Measurements from ENCODE around the gene CEMIP2.
A peak's percentile ranks its signal among the peaks of the same experiment; 100 is the strongest.

CEMIP2 gene

DNA sequence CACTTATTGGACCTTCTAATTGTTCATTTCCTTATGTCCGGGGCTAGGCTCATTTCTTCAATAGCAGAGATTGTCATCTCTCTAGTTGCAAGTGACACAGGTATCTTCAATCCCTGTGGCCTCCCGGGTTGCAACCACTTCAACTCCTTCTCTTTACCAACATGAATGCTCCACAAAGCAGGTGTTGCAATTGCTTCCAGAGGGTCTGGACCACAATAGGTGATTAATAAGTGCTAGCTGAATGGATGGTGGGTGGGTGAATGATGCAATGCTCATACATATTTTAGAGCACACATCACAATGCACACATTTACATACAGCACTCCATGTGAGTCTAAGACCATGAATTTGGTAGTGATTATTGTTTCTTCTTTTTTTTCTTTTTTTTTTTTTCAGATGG, 2.6 kb downstream of the CEMIP2 start:
- TF ChIP-seq, protein P1, sequence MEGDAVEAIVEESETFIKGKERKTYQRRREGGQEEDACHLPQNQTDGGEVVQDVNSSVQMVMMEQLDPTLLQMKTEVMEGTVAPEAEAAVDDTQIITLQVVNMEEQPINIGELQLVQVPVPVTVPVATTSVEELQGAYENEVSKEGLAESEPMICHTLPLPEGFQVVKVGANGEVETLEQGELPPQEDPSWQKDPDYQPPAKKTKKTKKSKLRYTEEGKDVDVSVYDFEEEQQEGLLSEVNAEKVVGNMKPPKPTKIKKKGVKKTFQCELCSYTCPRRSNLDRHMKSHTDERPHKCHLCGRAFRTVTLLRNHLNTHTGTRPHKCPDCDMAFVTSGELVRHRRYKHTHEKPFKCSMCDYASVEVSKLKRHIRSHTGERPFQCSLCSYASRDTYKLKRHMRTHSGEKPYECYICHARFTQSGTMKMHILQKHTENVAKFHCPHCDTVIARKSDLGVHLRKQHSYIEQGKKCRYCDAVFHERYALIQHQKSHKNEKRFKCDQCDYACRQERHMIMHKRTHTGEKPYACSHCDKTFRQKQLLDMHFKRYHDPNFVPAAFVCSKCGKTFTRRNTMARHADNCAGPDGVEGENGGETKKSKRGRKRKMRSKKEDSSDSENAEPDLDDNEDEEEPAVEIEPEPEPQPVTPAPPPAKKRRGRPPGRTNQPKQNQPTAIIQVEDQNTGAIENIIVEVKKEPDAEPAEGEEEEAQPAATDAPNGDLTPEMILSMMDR (IDR thresholded peaks at IDR 0.05; ENCODE audit: insufficient read depth, low read depth, low read length, missing control alignments) = no peak
- DNase-seq (ENCODE audit: low read depth) = peak; percentile 91
- no peak overlapping the region for H3K4me3 ChIP-seq (ENCODE audit: low read length)

DNA sequence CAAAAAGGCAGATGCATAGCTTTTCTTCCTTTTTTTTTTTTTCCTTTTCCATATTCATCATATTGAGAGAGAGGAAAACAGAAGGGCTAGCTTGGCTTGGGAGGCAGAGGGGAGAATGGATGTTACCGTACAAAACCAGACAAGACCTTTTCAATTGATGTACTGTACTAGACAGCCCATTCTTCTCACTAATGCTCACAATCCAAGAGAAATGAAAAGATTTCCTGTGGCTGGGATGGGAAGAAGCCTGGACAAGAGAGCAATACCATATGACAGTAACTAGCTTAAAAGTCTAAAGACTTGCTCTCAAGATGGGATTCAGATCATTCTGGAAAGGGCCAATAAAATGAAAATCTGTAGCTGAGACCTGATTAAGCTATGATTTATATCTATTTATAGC, 3.4 kb downstream of the CEMIP2 start:
- H3K4me3 ChIP-seq (ENCODE audit: low read length) = no peak overlapping the region
- TF ChIP-seq, protein P1 (IDR thresholded peaks at IDR 0.05; ENCODE audit: insufficient read depth, low read depth, low read length, missing control alignments) = no peak
- DNase-seq (ENCODE audit: low read depth) = no peak

DNA sequence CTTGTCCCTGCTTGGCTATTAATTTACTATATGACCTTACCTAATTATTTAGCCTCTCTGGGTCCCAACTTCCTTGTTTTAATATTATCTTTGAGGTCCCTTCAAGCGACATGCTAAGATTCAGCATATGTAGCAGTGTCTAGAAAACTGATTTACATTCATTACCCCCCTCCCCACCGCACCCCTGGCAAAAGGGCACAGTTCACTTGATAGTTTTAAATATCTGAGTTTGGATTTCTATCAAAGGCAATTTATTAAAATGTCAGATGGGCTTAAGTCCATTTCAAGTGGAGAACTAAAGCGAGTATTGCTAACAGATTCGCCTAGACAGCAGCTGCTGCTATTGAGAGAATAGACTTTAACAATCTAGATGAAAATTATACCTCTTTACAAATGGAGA, 3.9 kb downstream of the CEMIP2 start:
- DNase-seq (ENCODE audit: low read depth) = no peak
- H3K4me3 ChIP-seq (ENCODE audit: low read length) = no peak overlapping the region
- TF ChIP-seq, protein P1 (IDR thresholded peaks at IDR 0.05; ENCODE audit: insufficient read depth, low read depth, low read length, missing control alignments) = no peak

DNA sequence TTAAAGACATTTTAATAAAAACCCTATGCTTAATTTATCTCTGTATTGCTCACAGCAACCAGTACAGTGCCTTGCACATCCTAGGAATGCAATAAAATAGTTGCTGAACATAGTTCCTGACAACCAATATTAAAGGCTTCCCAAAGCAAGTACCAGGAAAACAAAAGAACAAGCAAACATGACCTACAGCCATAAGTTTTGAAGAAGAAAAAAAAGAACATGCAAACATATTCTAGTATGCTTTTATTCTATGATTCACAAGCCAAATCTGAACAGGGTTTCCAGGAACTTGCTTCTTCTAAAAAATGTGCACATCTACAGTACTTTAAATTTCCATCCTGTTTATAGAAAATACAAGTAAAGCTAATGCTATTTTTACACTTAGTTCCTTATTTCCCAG, 4.5 kb downstream of the CEMIP2 start:
- no peak overlapping the region for H3K4me3 ChIP-seq (ENCODE audit: low read length)
- no peak for DNase-seq (ENCODE audit: low read depth)

DNA sequence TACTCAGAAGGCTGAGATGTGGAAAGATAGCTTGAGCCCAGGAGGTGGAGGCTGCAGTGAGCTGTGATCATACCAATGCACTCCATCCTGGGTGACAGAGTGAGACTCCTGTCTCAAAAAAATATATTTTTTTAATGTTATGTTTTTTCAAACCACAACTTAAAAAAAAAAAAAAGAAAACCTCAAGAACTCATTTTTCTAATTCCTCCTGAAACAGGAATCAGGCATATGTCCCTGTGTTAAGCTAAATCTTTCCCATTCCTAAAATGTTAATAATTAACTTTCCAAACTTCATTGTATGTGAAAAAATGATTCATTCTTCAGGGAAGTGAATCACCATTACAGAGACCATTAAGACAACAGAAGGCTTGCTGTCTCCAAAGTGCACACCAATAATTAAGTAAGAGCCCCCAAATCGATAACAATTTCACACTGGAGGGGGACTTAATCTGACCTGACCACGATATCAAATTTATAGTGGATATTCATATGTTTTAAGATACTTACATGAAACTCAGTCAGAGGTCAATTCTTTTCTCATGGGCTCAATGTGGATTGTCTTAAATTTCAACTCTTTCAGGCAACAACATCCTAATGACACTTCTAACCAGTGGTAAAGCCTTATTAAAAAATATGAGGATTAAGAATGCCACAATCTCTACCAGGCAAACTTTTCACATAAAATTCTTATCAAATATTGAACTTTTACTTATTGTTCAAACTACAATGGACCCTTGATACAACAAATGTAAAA, 5.2 kb downstream of the CEMIP2 start:
- peak; percentile 57 for DNase-seq (ENCODE audit: low read depth)
- TF ChIP-seq, protein P1 (IDR thresholded peaks at IDR 0.05; ENCODE audit: insufficient read depth, low read depth, low read length, missing control alignments) = no peak
- H3K4me3 ChIP-seq (ENCODE audit: low read length) = no peak overlapping the region

More for the DNA sequence above, 4.5 kb downstream of the CEMIP2 start:
- TF ChIP-seq, protein P1 (IDR thresholded peaks at IDR 0.05; ENCODE audit: insufficient read depth, low read depth, low read length, missing control alignments) = no peak

DNA sequence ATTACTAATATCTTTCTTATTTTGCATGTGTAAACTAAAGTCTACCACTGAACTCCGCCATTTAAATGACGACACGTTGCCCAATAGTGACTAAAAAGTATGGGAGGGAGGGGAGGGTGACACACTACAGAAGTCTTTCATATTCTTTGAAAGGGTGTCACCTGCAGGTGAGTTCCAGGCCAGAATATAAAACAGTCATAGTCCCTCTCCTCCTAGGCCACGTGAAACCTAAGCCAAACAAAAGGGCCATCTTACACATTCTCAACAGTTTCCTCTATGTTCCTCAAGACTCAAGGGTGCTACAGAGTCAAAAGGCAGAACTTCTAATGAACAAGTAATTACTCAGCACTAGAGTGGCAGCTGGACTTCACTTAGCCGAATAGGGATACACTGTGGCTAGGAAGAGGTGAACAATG, 6.4 kb downstream of the CEMIP2 start:
- peak; percentile 74 for DNase-seq (ENCODE audit: low read depth)

More for the DNA sequence above, 6.4 kb downstream of the CEMIP2 start:
- TF ChIP-seq, protein P1 (IDR thresholded peaks at IDR 0.05; ENCODE audit: insufficient read depth, low read depth, low read length, missing control alignments) = peak; percentile 2
- no peak overlapping the region for H3K4me3 ChIP-seq (ENCODE audit: low read length)
